K562 (cell line): ENCODE results near the gene POU2F1. TPM values are rescaled to one million over a fixed set of nuclear protein-coding genes. Genes with fewer than 3 reads are reported as not detected.

Experiments used
- ATAC-seq: fragments of 200-7000 bp; cut with Tn5 transposase; 3 replicates; pipeline ENCODE4 v1.9.1; 2020; ENCODE audit warnings: moderate library complexity
- BruUV-seq: library from RNA; stranded (reverse); fragments of 400-500 nt; replicated peaks from 2 replicates; lab custom pipeline; 2021; lab: Mats Ljungman, UMichigan
- CTCF ChIA-PET: fragments of 300-600 bp; formaldehyde crosslinking; extraction: SDS; loops from one replicate; lab custom pipeline; 2021; ENCODE audit warnings: low intra/inter-chr PET ratio; lab: Yijun Ruan, JAX
- POLR2A ChIA-PET: fragments of 300-600, 350-650 bp; sonication (Branson Sonifier 250); formaldehyde crosslinking; extraction: SDS; loops from one replicate; lab custom pipeline; 2021; ENCODE audit warnings: antibody characterized with exemption, inconsistent platforms; lab: Yijun Ruan, JAX
- DNase-seq, 4 experiments: peaks; one replicate each; pipeline versions ENCODE4 v3.0.0 to v3.0.0-alpha.2; 2011 to 2018; ENCODE audit warnings: low spot score in 3 of 4, mixed read lengths in 3 of 4; ENCODE audit errors: extremely low read depth in 1 of 4
- FAIRE-seq: peaks from 2 replicates; lab custom pipeline; 2011; peaks lifted over from hg19 to GRCh38; lab: Jason Lieb, UNC
- H2AFZ ChIP-seq: 2 replicates; pipeline ENCODE4 v1.6.0; 2011; ENCODE audit warnings: low read depth, low read length, control low read depth, inconsistent platforms
- H3K27ac ChIP-seq: fragments of 200-600 bp; 3 replicates; pipeline ENCODE4 v1.8.0; 2011; ENCODE audit warnings: low read depth, mild to moderate bottlenecking, control low read depth, inconsistent platforms, low read length, moderate library complexity, mixed read lengths; ENCODE audit errors: extremely low read depth
- H3K27me3 ChIP-seq, 2 experiments: fragments of 300-600 bp in 1 of 2; 2 replicates in 1 of 2; 3 replicates in 1 of 2; pipeline versions ENCODE4 v1.6.0 to v1.8.0; 2011; ENCODE audit warnings: inconsistent platforms in 2 of 2, low read length in 2 of 2, mild to moderate bottlenecking in 1 of 2, mixed read lengths in 1 of 2, moderate library complexity in 1 of 2; ENCODE audit not compliant: control insufficient read depth in 2 of 2, insufficient read depth in 2 of 2
- H3K36me3 ChIP-seq: fragments of 300-600 bp; 3 replicates; pipeline ENCODE4 v1.8.0; 2011; ENCODE audit warnings: mild to moderate bottlenecking, low read length, inconsistent platforms; ENCODE audit not compliant: control insufficient read depth, insufficient read depth
- H3K4me1 ChIP-seq, 2 experiments: fragments of 200-600 bp in 1 of 2; replicated peaks in 1 of 2; 2 replicates in 1 of 2; 3 replicates in 1 of 2; pipeline versions ENCODE4 v1.5.1 to v1.8.0; 2011; ENCODE audit warnings: inconsistent platforms in 2 of 2, low read length in 2 of 2, mild to moderate bottlenecking in 1 of 2, mixed read lengths in 1 of 2, moderate library complexity in 1 of 2; ENCODE audit not compliant: control insufficient read depth in 2 of 2, insufficient read depth in 2 of 2
- H3K4me2 ChIP-seq: 2 replicates; pipeline ENCODE4 v1.6.1; 2011; ENCODE audit warnings: low read length, control low read depth, inconsistent platforms, mixed read lengths; ENCODE audit not compliant: insufficient read depth
- H3K4me3 ChIP-seq: fragments of 200-600 bp; sonication (generic), shearing (Covaris generic); 2 replicates; pipeline ENCODE4 v1.5.1; 2016; ENCODE audit warnings: control low read depth, inconsistent platforms
- H3K79me2 ChIP-seq: fragments of 200-600 bp; 3 replicates; pipeline ENCODE4 v1.8.0; 2011; ENCODE audit warnings: low read length, inconsistent platforms; ENCODE audit not compliant: control insufficient read depth, insufficient read depth
- H3K9ac ChIP-seq, 2 experiments: 2 replicates each; pipeline versions ENCODE4 v1.6.0 to v1.6.1; 2011; ENCODE audit warnings: low read depth in 2 of 2, low read length in 2 of 2, control low read depth in 1 of 2, inconsistent platforms in 1 of 2, mild to moderate bottlenecking in 1 of 2, mixed read lengths in 1 of 2; ENCODE audit not compliant: insufficient read depth in 1 of 2
- H3K9me1 ChIP-seq: one replicate; pipeline ENCODE4 v1.6.0; 2011; ENCODE audit warnings: inconsistent platforms, mild to moderate bottlenecking, low read length, moderate library complexity; ENCODE audit not compliant: control insufficient read depth, insufficient read depth
- H3K9me3 ChIP-seq: replicated peaks from 2 replicates; pipeline ENCODE4 v1.5.1; 2011; ENCODE audit warnings: low read depth, low read length, inconsistent platforms; ENCODE audit not compliant: control insufficient read depth, insufficient read depth
- H4K20me1 ChIP-seq: replicated peaks from 2 replicates; pipeline ENCODE4 v1.6.1; 2011; ENCODE audit warnings: low read length, inconsistent platforms, mixed read lengths; ENCODE audit not compliant: control insufficient read depth, insufficient read depth
- ATF2 ChIP-seq: sonication (generic); formaldehyde crosslinking; IDR thresholded peaks from 2 replicates; pipeline ENCODE4 v1.8.1; 2022; ENCODE audit warnings: missing genetic modification reagents
- BMI1 ChIP-seq: fragments of 150-350 bp; IDR thresholded peaks from 2 replicates; pipeline ENCODE4 v1.6.1; 2014; ENCODE audit warnings: low read length
- CREM ChIP-seq: IDR thresholded peaks from 2 replicates; pipeline ENCODE4 v1.6.1; 2014; ENCODE audit warnings: antibody characterized with exemption, low read depth
- EHMT2 ChIP-seq: fragments of 450-650 bp; IDR thresholded peaks from 2 replicates; pipeline ENCODE4 v1.6.1; 2018; ENCODE audit warnings: antibody characterized with exemption
- ETV1 ChIP-seq: fragments of 450-650 bp; conservative IDR thresholded peaks from 2 replicates; pipeline ENCODE4 v1.6.1; 2016; ENCODE audit warnings: missing genetic modification characterization, control low read depth, low read depth, missing compliant biosample characterization
- GABPB2 ChIP-seq: fragments of 250-450 bp; sonication (Bioruptor Pico); conservative IDR thresholded peaks from 2 replicates; pipeline ENCODE4 v1.5.1; 2021; ENCODE audit warnings: mild to moderate bottlenecking
- GATA2 ChIP-seq: sonication (generic); formaldehyde crosslinking; IDR thresholded peaks from 2 replicates; pipeline ENCODE4 v1.4.0; 2020; ENCODE audit warnings: mild to moderate bottlenecking, missing genetic modification reagents
- GTF2E2 ChIP-seq: fragments of 200-800 bp; sonication (Bioruptor generic); IDR thresholded peaks from 2 replicates; pipeline ENCODE4 v1.6.1; 2016; ENCODE audit warnings: missing genetic modification characterization, missing compliant biosample characterization
- HMGN3 ChIP-seq: IDR thresholded peaks from 2 replicates; pipeline ENCODE4 v1.6.1; 2011; ENCODE audit warnings: borderline replicate concordance, low read depth, mild to moderate bottlenecking, mixed read lengths, low read length; ENCODE audit not compliant: insufficient read length; ENCODE audit errors: extremely low read depth
- KDM2B ChIP-seq: fragments of 250-450 bp; sonication (Bioruptor Pico); IDR thresholded peaks from 2 replicates; pipeline ENCODE4 v1.8.0; 2021; ENCODE audit warnings: mild to moderate bottlenecking, moderate library complexity
- NELFE ChIP-seq: IDR thresholded peaks from 2 replicates; pipeline ENCODE4 v1.6.1; 2011; ENCODE audit warnings: mild to moderate bottlenecking; ENCODE audit not compliant: insufficient read depth, insufficient read length
- NFE2L1 ChIP-seq: fragments of 450-650 bp; IDR thresholded peaks from 2 replicates; pipeline ENCODE4 v1.6.1; 2016; ENCODE audit warnings: missing genetic modification characterization, low read depth, mild to moderate bottlenecking, missing compliant biosample characterization, moderate library complexity, borderline replicate concordance
- NR3C1 ChIP-seq: sonication (generic); formaldehyde crosslinking; IDR thresholded peaks from 2 replicates; pipeline ENCODE4 v1.8.1; 2022; ENCODE audit warnings: missing genetic modification reagents
- NR4A1 ChIP-seq, 2 experiments: fragments of 250-450 bp in 1 of 2; fragments of 450-650 bp in 1 of 2; sonication (Bioruptor Pico) in 1 of 2; IDR thresholded peaks; 2 replicates each; pipeline versions ENCODE4 v1.4.0 to v1.6.1; 2016 to 2020; ENCODE audit warnings: mild to moderate bottlenecking in 2 of 2, missing compliant biosample characterization in 1 of 2, missing genetic modification characterization in 1 of 2, moderate library complexity in 1 of 2
- PCBP1 ChIP-seq: fragments of 200-400 bp; formaldehyde crosslinking; IDR thresholded peaks from 2 replicates; pipeline ENCODE4 v1.6.1; 2018; ENCODE audit warnings: mild to moderate bottlenecking, low read depth, low read length; ENCODE audit not compliant: poor library complexity, severe bottlenecking
- POLR2B ChIP-seq: fragments of 450-650 bp; IDR thresholded peaks from 2 replicates; pipeline ENCODE4 v1.6.1; 2018; ENCODE audit warnings: low read depth; ENCODE audit not compliant: partially characterized antibody
- PPARD ChIP-seq: fragments of 250-450 bp; sonication (Bioruptor Pico); IDR thresholded peaks from 2 replicates; pipeline ENCODE4 v1.8.0; 2022; ENCODE audit warnings: inconsistent platforms, mild to moderate bottlenecking, moderate library complexity
- SIN3A ChIP-seq, 2 experiments: fragments of 150-350 bp in 1 of 2; IDR thresholded peaks; 2 replicates each; pipeline ENCODE4 v1.6.1; 2011 to 2016; ENCODE audit warnings: borderline replicate concordance in 2 of 2, low read depth in 2 of 2, low read length in 2 of 2, mild to moderate bottlenecking in 2 of 2, moderate library complexity in 2 of 2; ENCODE audit not compliant: control insufficient read depth in 1 of 2
- ZZZ3 ChIP-seq: fragments of 450-650 bp; IDR thresholded peaks from 2 replicates; pipeline ENCODE4 v1.6.1; 2016; ENCODE audit warnings: antibody characterized with exemption, mild to moderate bottlenecking, moderate library complexity
- in situ Hi-C: fragments of 300-500 bp; cut with MboI; formaldehyde crosslinking; loops from 4 replicates; pipeline ENCODE4 v1.15.0; 2018; ENCODE audit warnings: inconsistent platforms, mixed read lengths
- intact Hi-C: fragments of 100-400 bp; cut with micrococcal nuclease; formaldehyde crosslinking; loops from 2 replicates; pipeline ENCODE4 v1.14.2; 2022
- polyA plus RNA-seq, 8 experiments: library from polyadenylated mRNA; depleted of rRNA in 4 of 8; stranded (reverse) in 5 of 8; unstranded in 3 of 8; fragments of >200 nt; fragmentation: Nextera tagmentation in 2 of 8; fragmentation: Illumina TruSeq in 1 of 8; extraction: Ambion mirVana in 2 of 8; extraction: Trizol in 1 of 8; gene quantifications; 2 replicates each; pipeline versions ENCODE4 v1.2.1 to v1.2.3, GENCODE V29; 2011 to 2014; ENCODE audit warnings: inconsistent platforms in 1 of 8, missing spikeins in 1 of 8
- total RNA-seq, 7 experiments: library from RNA; depleted of rRNA in 6 of 7; stranded (reverse); fragments of >200 nt in 6 of 7; fragmentation: Illumina TruSeq in 2 of 7; extraction: Trizol in 2 of 7; gene quantifications; 2 replicates each; pipeline versions ENCODE4 v1.2.1 to v1.2.3, GENCODE V29; 2011 to 2021; ENCODE audit warnings: low replicate concordance in 1 of 7

The POU2F1 gene
- total and polyA plus RNA-seq, 9 of the 15 experiments (the other 6 are each of a cell fraction or from before 2014, with no cell fraction given) = 2.6 to 22.3 (median 8.8) TPM

GRCh38 chr1:167266965-167267364, 46.3 kb downstream of the POU2F1 start:
- H3K9me1 ChIP-seq = no peaks in the 10 kb centered on the region
- H3K4me3 ChIP-seq = no peak overlapping the region
- in situ Hi-C loops = loop anchor here (5.0 kb wide), 2 partner anchors 175 to 260 kb away; no protein-coding TSS in a partner anchor
- CTCF ChIA-PET = interaction anchor here (0.8 to 2.0 kb wide), 2 partner anchors 175 to 266 kb away, joined by 3 to 13 read pairs; no protein-coding TSS in a partner anchor
- peaks cover 0 to 4% of the 10 kb centered on the region in 2 experiments; a peak in 2 of 5 replicates for H3K4me1 ChIP-seq
- intact Hi-C loops = loop anchor here (5.0 kb wide), 4 partner anchors 45 to 420 kb away; partner anchors contain the start of gene POU2F1
- ATAC-seq (no peak), FAIRE-seq (no peak)
- H3K9ac ChIP-seq = no peak overlapping the region
- no TSS peak for BruUV-seq
- H2AFZ ChIP-seq = no peak overlapping the region
- no peak for TF ChIP-seq NR4A1 (CRISPR knock-in tag; IDR thresholded peaks at IDR 0.05)
- TF ChIP-seq NR4A1 (tag; IDR thresholded peaks at IDR 0.05) = no peak
- TF ChIP-seq ZZZ3 = no peak
- no peak for TF ChIP-seq CREM
- TF ChIP-seq GTF2E2 (tag) = no peak
- no peak for TF ChIP-seq EHMT2
- no peak for TF ChIP-seq NELFE
- no peak for TF ChIP-seq BMI1
- no peak for TF ChIP-seq SIN3A (IDR thresholded peaks at IDR 0.05; ENCODE audit: borderline replicate concordance in 2 of 2, control insufficient read depth in 1 of 2, low read depth in 2 of 2, low read length in 2 of 2)
- no peak for TF ChIP-seq POLR2B
- no peak for TF ChIP-seq KDM2B (CRISPR knock-in tag)
- TF ChIP-seq ETV1 (tag) = no peak
- TF ChIP-seq GABPB2 (CRISPR knock-in tag) = no peak
- no peak for TF ChIP-seq HMGN3
- TF ChIP-seq GATA2 = no peak
- TF ChIP-seq PCBP1 = no peak
- no peak for TF ChIP-seq PPARD (CRISPR knock-in tag)
- TF ChIP-seq ATF2 = no peak
- TF ChIP-seq NR3C1 (CRISPR knock-in tag) = no peak
- no peak for TF ChIP-seq NFE2L1
- TF ChIP-seq, all 486 proteins: peak for 0
- Histone ChIP-seq H3K27ac (no peak overlapping the region), H3K27me3 (no peaks in the 10 kb centered on the region), H3K9me3 (no peaks in the 10 kb centered on the region), H3K36me3 (no peaks in the 10 kb centered on the region), H4K20me1 (no peaks in the 10 kb centered on the region), H3K4me2 (no peak overlapping the region), H3K79me2 (peaks cover 66% of the 10 kb centered on the region)
- no peak for DNase-seq
- POLR2A ChIA-PET = interaction anchor here (2.7 kb wide), 1 partner anchor 9 kb away, joined by 7 read pairs; no protein-coding TSS in a partner anchor
